OCI-LY3 (cell line): ENCODE measurements around the gene CREB5.

Experiments used
- H2AFZ ChIP-seq: fragments of 200-600, 300-600 bp; shearing (Covaris generic); 2 replicates; pipeline ENCODE4 v1.6.0; 2014; ENCODE audit warnings: antibody characterized with exemption, low read depth, low read length
- H3K27ac ChIP-seq: fragments of 200-600, 300-600 bp; sonication (generic); 2 replicates; pipeline ENCODE4 v1.5.1; 2014; ENCODE audit warnings: mild to moderate bottlenecking, low read length, moderate library complexity, mixed read lengths
- H3K27me3 ChIP-seq: fragments of 200-600, 300-600 bp; sonication (generic); 2 replicates; pipeline ENCODE4 v1.6.1; 2014; ENCODE audit warnings: low read depth, low read length, mixed read lengths
- H3K36me3 ChIP-seq: fragments of 200-600, 300-600 bp; sonication (generic); replicated peaks from 2 replicates; pipeline ENCODE3; 2014; ENCODE audit warnings: low read depth, low read length, mixed read lengths
- H3K4me1 ChIP-seq: fragments of 300-600, 200-600 bp; sonication (generic); 2 replicates; pipeline ENCODE4 v1.6.1; 2014; ENCODE audit warnings: low read length, mixed read lengths
- H3K4me2 ChIP-seq: fragments of 200-600, 300-600 bp; sonication (generic); 2 replicates; pipeline ENCODE4 v1.6.1; 2014; ENCODE audit warnings: low read length, mixed read lengths
- H3K4me3 ChIP-seq: fragments of 300-600, 200-600 bp; sonication (generic); 2 replicates; pipeline ENCODE4 v1.5.1; 2014; ENCODE audit warnings: antibody characterized with exemption, mild to moderate bottlenecking, low read length, moderate library complexity
- H3K79me2 ChIP-seq: fragments of 300-600, 200-600 bp; shearing (Covaris generic); 2 replicates; pipeline ENCODE4 v1.6.1; 2014; ENCODE audit warnings: mild to moderate bottlenecking, low read length, mixed read lengths
- H3K9ac ChIP-seq: fragments of 300-600, 200-600 bp; shearing (Covaris generic); 2 replicates; pipeline ENCODE4 v1.6.0; 2014; ENCODE audit warnings: mild to moderate bottlenecking, low read length, moderate library complexity
- H3K9me3 ChIP-seq: fragments of 200-600, 300-600 bp; shearing (Covaris generic); 2 replicates; pipeline ENCODE4 v1.6.1; 2014; ENCODE audit warnings: low read length, mixed read lengths; ENCODE audit not compliant: insufficient read depth
- H4K20me1 ChIP-seq: fragments of 200-600, 300-600 bp; sonication (generic); 2 replicates; pipeline ENCODE4 v1.6.1; 2016; ENCODE audit warnings: low read length, mixed read lengths; ENCODE audit not compliant: insufficient read depth
- EZH2phosphoT487 ChIP-seq: fragments of 200-600 bp; shearing (Covaris generic); IDR thresholded peaks from 2 replicates; pipeline ENCODE4 v1.6.1; 2018; ENCODE audit warnings: antibody characterized with exemption, mixed run types, low read depth
- TF ChIP-seq, protein P1 (sequence below): fragments of 200-600, 300-600 bp; sonication (generic); IDR thresholded peaks from 2 replicates; pipeline ENCODE4 v1.5.1; 2014; ENCODE audit warnings: antibody characterized with exemption, low read length, low read depth

CREB5 gene

DNA sequence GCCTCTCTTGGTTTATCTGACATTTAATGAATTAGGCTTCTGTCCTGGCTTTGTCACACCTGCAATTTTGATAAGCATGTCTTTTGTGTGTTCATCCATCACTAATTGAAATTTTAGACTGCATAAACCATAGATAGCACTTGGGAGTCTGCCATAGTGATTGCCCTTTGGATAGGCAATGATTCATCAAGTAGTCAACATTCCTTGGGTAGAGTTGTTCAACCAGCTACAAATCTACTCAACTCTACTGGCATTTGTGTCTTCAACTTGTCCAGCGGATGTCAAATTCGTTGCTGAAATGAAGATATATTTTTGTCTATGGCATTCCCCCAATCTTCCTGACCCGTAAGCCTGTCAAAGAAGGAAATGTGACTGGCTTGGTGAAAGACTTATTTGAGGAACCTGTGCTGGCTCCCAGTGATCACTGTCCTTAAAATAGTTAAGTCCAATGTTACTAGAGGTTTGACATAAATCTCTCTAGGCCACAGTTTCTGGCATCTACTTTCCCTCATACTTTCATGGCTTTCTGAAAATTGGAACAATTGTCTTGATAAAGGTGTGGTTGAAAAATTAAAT lies 33.7 kb upstream of the CREB5 start:
- H3K4me2 ChIP-seq: no peak overlapping the region
- no peak overlapping the region for H3K27ac ChIP-seq
- no peaks in the 10 kb centered on the region for H3K36me3 ChIP-seq
- H3K9me3 ChIP-seq: no peaks in the 10 kb centered on the region
- H2AFZ ChIP-seq: no peak overlapping the region
- H3K4me1 ChIP-seq: peaks cover 8% of the 10 kb centered on the region
- 0 out of 2 replicates have a peak, but pooled peaks cover 10% of the 10 kb centered on the region for H3K27me3 ChIP-seq
- no peaks in the 10 kb centered on the region for H3K79me2 ChIP-seq
- TF ChIP-seq EZH2phosphoT487: no peak
- TF ChIP-seq, protein P1, sequence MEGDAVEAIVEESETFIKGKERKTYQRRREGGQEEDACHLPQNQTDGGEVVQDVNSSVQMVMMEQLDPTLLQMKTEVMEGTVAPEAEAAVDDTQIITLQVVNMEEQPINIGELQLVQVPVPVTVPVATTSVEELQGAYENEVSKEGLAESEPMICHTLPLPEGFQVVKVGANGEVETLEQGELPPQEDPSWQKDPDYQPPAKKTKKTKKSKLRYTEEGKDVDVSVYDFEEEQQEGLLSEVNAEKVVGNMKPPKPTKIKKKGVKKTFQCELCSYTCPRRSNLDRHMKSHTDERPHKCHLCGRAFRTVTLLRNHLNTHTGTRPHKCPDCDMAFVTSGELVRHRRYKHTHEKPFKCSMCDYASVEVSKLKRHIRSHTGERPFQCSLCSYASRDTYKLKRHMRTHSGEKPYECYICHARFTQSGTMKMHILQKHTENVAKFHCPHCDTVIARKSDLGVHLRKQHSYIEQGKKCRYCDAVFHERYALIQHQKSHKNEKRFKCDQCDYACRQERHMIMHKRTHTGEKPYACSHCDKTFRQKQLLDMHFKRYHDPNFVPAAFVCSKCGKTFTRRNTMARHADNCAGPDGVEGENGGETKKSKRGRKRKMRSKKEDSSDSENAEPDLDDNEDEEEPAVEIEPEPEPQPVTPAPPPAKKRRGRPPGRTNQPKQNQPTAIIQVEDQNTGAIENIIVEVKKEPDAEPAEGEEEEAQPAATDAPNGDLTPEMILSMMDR: no peak
- H3K9ac ChIP-seq: no peak overlapping the region
- H4K20me1 ChIP-seq: no peaks in the 10 kb centered on the region
- H3K4me3 ChIP-seq: no peak overlapping the region

DNA sequence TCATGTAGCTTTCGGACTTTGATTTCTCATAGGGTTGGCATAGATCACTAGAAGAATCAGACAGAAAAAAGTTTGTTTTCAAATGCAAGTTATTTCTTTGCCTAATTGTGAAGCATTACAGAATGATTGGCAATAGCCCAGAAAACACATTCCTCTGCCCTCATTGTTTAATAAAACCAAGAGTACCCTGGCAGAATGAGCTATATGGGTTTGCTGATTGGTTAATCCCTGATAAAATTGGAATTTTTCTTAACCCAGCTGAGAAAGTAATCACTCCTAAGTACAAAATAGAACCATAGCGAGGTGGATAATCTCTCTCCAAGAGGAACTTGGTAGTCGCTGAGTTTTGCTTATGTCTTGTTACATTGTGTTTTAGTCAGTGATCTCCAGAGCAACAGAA lies 30.9 kb upstream of the CREB5 start:
- Histone ChIP-seq H3K79me2 (no peaks in the 10 kb centered on the region), H3K4me1 (peaks cover 8% of the 10 kb centered on the region), H3K36me3 (no peaks in the 10 kb centered on the region), H4K20me1 (no peaks in the 10 kb centered on the region), H3K4me3 (no peak overlapping the region), H3K27ac (no peak overlapping the region), H3K9ac (no peak overlapping the region), H3K9me3 (no peaks in the 10 kb centered on the region), H2AFZ (no peak overlapping the region), H3K27me3 (0 out of 2 replicates have a peak, but pooled peaks cover 10% of the 10 kb centered on the region), H3K4me2 (no peak overlapping the region)
- TF ChIP-seq EZH2phosphoT487: no peak
- TF ChIP-seq, protein P1: no peak

DNA sequence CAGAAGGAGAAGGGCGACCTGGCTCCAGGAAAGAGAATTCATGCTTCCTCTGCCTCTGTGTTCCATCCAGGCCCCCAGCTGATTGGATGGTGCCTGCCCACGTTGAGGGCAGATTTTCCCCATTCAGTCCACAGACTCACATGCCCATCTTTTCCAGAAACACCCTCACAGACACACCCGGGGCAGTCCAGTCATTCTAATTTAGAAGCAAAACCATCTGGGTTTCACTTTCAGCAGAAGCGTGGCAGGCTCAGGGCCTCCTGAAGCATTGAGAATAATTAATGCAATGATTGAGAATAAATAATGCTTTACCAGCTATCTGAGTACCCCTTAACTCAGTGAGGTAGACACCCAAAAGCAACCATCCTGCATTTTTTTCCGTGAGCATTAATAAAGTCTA lies 30.2 kb upstream of the CREB5 start:
- Histone ChIP-seq H3K27ac (no peak overlapping the region), H2AFZ (no peak overlapping the region), H3K27me3 (0 out of 2 replicates have a peak, but pooled peaks cover 4% of the 10 kb centered on the region), H4K20me1 (no peaks in the 10 kb centered on the region), H3K9ac (no peak overlapping the region), H3K79me2 (no peaks in the 10 kb centered on the region), H3K9me3 (no peaks in the 10 kb centered on the region), H3K4me2 (peak overlapping the region; percentile 32; the same call in 1 of the 2 replicates), H3K4me1 (peaks cover 8% of the 10 kb centered on the region), H3K36me3 (no peaks in the 10 kb centered on the region), H3K4me3 (no peak overlapping the region)
- TF ChIP-seq EZH2phosphoT487: no peak
- TF ChIP-seq, protein P1: no peak

DNA sequence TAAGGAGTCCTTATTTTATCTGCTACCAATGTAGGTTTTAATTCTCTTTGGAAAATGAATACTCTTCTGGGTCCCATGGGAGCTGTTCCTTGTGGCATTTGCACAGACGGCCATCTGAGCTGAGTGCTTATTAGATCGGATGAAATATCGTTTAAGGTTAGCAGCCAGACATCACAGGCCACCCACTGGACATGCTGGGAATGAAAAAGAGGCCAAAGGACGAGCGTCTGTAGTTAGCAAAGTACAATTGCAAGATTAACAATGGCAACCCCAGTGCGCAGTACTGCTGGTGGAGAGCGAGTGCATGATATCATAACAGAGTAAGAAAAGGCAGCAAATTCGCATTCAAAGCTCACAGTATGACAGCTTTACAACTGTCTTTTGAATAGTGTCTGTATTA lies 28.3 kb upstream of the CREB5 start:
- no peak for TF ChIP-seq EZH2phosphoT487
- TF ChIP-seq, protein P1: no peak
- H3K9ac ChIP-seq: no peak overlapping the region
- no peaks in the 10 kb centered on the region for H3K79me2 ChIP-seq
- peaks cover 12% of the 10 kb centered on the region for H3K4me1 ChIP-seq
- H3K4me3 ChIP-seq: no peak overlapping the region
- H2AFZ ChIP-seq: no peak overlapping the region
- no peaks in the 10 kb centered on the region for H3K36me3 ChIP-seq
- H4K20me1 ChIP-seq: no peaks in the 10 kb centered on the region
- H3K27ac ChIP-seq: no peak overlapping the region
- H3K9me3 ChIP-seq: no peaks in the 10 kb centered on the region
- H3K27me3 ChIP-seq: peaks cover 9% of the 10 kb centered on the region; the same call in 1 of the 2 replicates
- no peak overlapping the region for H3K4me2 ChIP-seq
